ENCODE measurements around the gene F8. TPM values are rescaled to one million over a fixed set of nuclear protein-coding genes. Genes with fewer than 3 reads are reported as not detected.

The F8 gene
- total and polyA plus RNA-seq, 9 of the 15 experiments (the other 6 are each of a cell fraction or from before 2014, with no cell fraction given): 0.41 to 3.8 (median 0.91) TPM

DNA sequence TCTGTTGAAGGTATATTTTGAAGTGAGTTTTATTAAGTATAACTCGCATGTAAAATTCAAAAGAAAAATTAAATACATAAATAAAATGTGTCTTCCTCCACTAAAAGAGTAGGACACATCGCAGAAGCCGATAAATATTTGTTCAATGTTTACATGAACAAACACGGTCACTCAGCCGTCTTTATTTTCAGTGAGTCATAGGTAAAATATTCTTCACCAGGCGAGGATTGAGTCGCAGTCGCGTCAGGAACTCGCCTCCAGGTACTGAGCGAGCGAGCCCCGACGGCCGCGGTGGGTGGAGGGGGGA is 3.9 kb upstream of the F8 start (continued):
- no peak for TF ChIP-seq ZNF445 (CRISPR knock-in tag; IDR thresholded peaks at IDR 0.05; ENCODE audit: low read depth)
- TF ChIP-seq ADNP (tag; IDR thresholded peaks at IDR 0.05): no peak
- no peak for TF ChIP-seq EHMT2 (IDR thresholded peaks at IDR 0.05)
- no peak for TF ChIP-seq ATF6 (CRISPR knock-in tag; IDR thresholded peaks at IDR 0.05)
- no peak for TF ChIP-seq PHTF2 (CRISPR knock-in tag; IDR thresholded peaks at IDR 0.05)
- TF ChIP-seq ZNF830 (CRISPR knock-in tag; IDR thresholded peaks at IDR 0.05): no peak
- no peak for TF ChIP-seq ZNF511 (CRISPR knock-in tag; IDR thresholded peaks at IDR 0.05)
- TF ChIP-seq NCOR1 (IDR thresholded peaks at IDR 0.05): 0 out of 2 replicates have a peak, but pooled peaks have one; percentile 11
- no peak for TF ChIP-seq TAF7 (tag; IDR thresholded peaks at IDR 0.05)
- no peak for TF ChIP-seq NFRKB (IDR thresholded peaks at IDR 0.05; ENCODE audit: low read depth)
- no peak for TF ChIP-seq RBBP5 (IDR thresholded peaks at IDR 0.05; ENCODE audit: borderline replicate concordance, insufficient read depth, low read length, poor library complexity, severe bottlenecking)
- TF ChIP-seq ARID1B (IDR thresholded peaks at IDR 0.05): peak; percentile 31
- no peak for TF ChIP-seq SREBF2 (CRISPR knock-in tag; IDR thresholded peaks at IDR 0.05)
- TF ChIP-seq MEIS2 (IDR thresholded peaks at IDR 0.05; ENCODE audit: partially characterized antibody): no peak
- TF ChIP-seq, protein P1, sequence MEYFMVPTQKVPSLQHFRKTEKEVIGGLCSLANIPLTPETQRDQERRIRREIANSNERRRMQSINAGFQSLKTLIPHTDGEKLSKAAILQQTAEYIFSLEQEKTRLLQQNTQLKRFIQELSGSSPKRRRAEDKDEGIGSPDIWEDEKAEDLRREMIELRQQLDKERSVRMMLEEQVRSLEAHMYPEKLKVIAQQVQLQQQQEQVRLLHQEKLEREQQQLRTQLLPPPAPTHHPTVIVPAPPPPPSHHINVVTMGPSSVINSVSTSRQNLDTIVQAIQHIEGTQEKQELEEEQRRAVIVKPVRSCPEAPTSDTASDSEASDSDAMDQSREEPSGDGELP (CRISPR knock-in tag; IDR thresholded peaks at IDR 0.05; ENCODE audit: borderline replicate concordance): no peak
- TF ChIP-seq, protein P2, sequence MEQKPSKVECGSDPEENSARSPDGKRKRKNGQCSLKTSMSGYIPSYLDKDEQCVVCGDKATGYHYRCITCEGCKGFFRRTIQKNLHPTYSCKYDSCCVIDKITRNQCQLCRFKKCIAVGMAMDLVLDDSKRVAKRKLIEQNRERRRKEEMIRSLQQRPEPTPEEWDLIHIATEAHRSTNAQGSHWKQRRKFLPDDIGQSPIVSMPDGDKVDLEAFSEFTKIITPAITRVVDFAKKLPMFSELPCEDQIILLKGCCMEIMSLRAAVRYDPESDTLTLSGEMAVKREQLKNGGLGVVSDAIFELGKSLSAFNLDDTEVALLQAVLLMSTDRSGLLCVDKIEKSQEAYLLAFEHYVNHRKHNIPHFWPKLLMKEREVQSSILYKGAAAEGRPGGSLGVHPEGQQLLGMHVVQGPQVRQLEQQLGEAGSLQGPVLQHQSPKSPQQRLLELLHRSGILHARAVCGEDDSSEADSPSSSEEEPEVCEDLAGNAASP (IDR thresholded peaks at IDR 0.05): no peak
- TF ChIP-seq DPF2 (IDR thresholded peaks at IDR 0.05): peak; percentile 65
- no peak for TF ChIP-seq POLR2H (tag; IDR thresholded peaks at IDR 0.05; ENCODE audit: low read depth)
- no peak for TF ChIP-seq DMBX1 (CRISPR knock-in tag; IDR thresholded peaks at IDR 0.05; ENCODE audit: borderline replicate concordance)
- TF ChIP-seq SRSF1 (IDR thresholded peaks at IDR 0.05; ENCODE audit: low read depth, low read length): no peak
- TF ChIP-seq HDAC2 (IDR thresholded peaks at IDR 0.05): no peak
- no peak for TF ChIP-seq CREB3 (tag; conservative IDR thresholded peaks at IDR 0.05; ENCODE audit: low read depth)
- TF ChIP-seq ZNF146 (CRISPR knock-in tag; IDR thresholded peaks at IDR 0.05; ENCODE audit: unreplicated experiment): no peak
- no peak for TF ChIP-seq TOE1 (IDR thresholded peaks at IDR 0.05; ENCODE audit: borderline replicate concordance)
- no peak for TF ChIP-seq TOE1 (CRISPR knock-in tag; IDR thresholded peaks at IDR 0.05; ENCODE audit: borderline replicate concordance, low read depth)
- no peak for TF ChIP-seq ZNF668 (CRISPR knock-in tag; IDR thresholded peaks at IDR 0.05)
- no peak for TF ChIP-seq ZNF384 (IDR thresholded peaks at IDR 0.05; ENCODE audit: low read depth, low read length)

Measured in K562 (cell line).